K562 (cell line): ENCODE data around the gene S100P. TPM values are rescaled to one million over a fixed set of nuclear protein-coding genes. Genes with fewer than 3 reads are reported as not detected.

Source experiments
- CCNT2 ChIP-seq: IDR thresholded peaks from 2 replicates; pipeline ENCODE4 v1.6.1; 2011; ENCODE audit warnings: borderline replicate concordance, low read depth, mild to moderate bottlenecking, moderate library complexity, mixed read lengths, low read length; ENCODE audit not compliant: insufficient read length; ENCODE audit errors: extremely low read depth
- ETV5 ChIP-seq: sonication (generic); formaldehyde crosslinking; IDR thresholded peaks from 2 replicates; pipeline ENCODE4 v1.4.0; 2020; ENCODE audit warnings: low read depth, mild to moderate bottlenecking, missing genetic modification reagents
- FOS ChIP-seq: IDR thresholded peaks from 3 replicates; pipeline ENCODE4 v1.6.1; 2011; ENCODE audit not compliant: insufficient read length; ENCODE audit errors: extremely low read depth
- KHSRP ChIP-seq: fragments of 450-650 bp; IDR thresholded peaks from 2 replicates; pipeline ENCODE4 v1.6.1; 2017
- MYC ChIP-seq, 2 experiments: fragments of 250-450 bp in 1 of 2; sonication (Bioruptor Pico) in 1 of 2; IDR thresholded peaks; 2 replicates each; pipeline versions ENCODE4 v1.5.1 to v1.6.1; 2012 to 2021; ENCODE audit warnings: low read depth in 2 of 2, borderline replicate concordance in 1 of 2, improper control_type of control experiment in 1 of 2, low read length in 1 of 2, mild to moderate bottlenecking in 1 of 2, moderate library complexity in 1 of 2
- NEUROD1 ChIP-seq: fragments of 150-350 bp; IDR thresholded peaks from 2 replicates; pipeline ENCODE4 v1.6.1; 2014; ENCODE audit warnings: borderline replicate concordance, low read length, low read depth; ENCODE audit not compliant: partially characterized antibody
- PRPF4 ChIP-seq: fragments of 200-400 bp; formaldehyde crosslinking; IDR thresholded peaks from one replicate; pipeline ENCODE4 v1.6.1; 2017; ENCODE audit warnings: low read length, low read depth, mild to moderate bottlenecking; ENCODE audit not compliant: insufficient read depth, poor library complexity, severe bottlenecking
- RAD51 ChIP-seq: fragments of 450-650 bp; IDR thresholded peaks from 2 replicates; pipeline ENCODE4 v1.7.1; 2016; ENCODE audit warnings: low read depth, mild to moderate bottlenecking, borderline replicate concordance
- RBM15 ChIP-seq: fragments of 200-400 bp; formaldehyde crosslinking; IDR thresholded peaks from 2 replicates; pipeline ENCODE4 v1.6.1; 2018; ENCODE audit warnings: mild to moderate bottlenecking, low read length, moderate library complexity; ENCODE audit not compliant: insufficient read depth
- RUNX1 ChIP-seq: sonication (generic); IDR thresholded peaks from 2 replicates; pipeline ENCODE4 v1.6.1; 2016; ENCODE audit warnings: antibody characterized with exemption, low read depth
- SMAD2 ChIP-seq: fragments of 150-350 bp; IDR thresholded peaks from 2 replicates; pipeline ENCODE4 v1.6.1; 2014; ENCODE audit warnings: low read depth, mild to moderate bottlenecking, low read length
- SRSF1 ChIP-seq: fragments of 200-400 bp; formaldehyde crosslinking; IDR thresholded peaks from 2 replicates; pipeline ENCODE4 v1.6.1; 2017; ENCODE audit warnings: mild to moderate bottlenecking, low read depth, low read length, moderate library complexity
- U2AF2 ChIP-seq: fragments of 200-400 bp; formaldehyde crosslinking; optimal IDR thresholded peaks from 2 replicates; pipeline ENCODE3; 2017; ENCODE audit warnings: low read depth, mild to moderate bottlenecking, low read length
- ZNF140 ChIP-seq: fragments of 250-450 bp; sonication (Bioruptor Pico); IDR thresholded peaks from 2 replicates; pipeline ENCODE4 v1.8.0; 2021; ENCODE audit warnings: moderate library complexity, mild to moderate bottlenecking, inconsistent platforms
- polyA plus RNA-seq, 8 experiments: library from polyadenylated mRNA; depleted of rRNA in 4 of 8; stranded (reverse) in 5 of 8; unstranded in 3 of 8; fragments of >200 nt; fragmentation: Nextera tagmentation in 2 of 8; fragmentation: Illumina TruSeq in 1 of 8; extraction: Ambion mirVana in 2 of 8; extraction: Trizol in 1 of 8; gene quantifications; 2 replicates each; pipeline versions ENCODE4 v1.2.1 to v1.2.3, GENCODE V29; 2011 to 2014; ENCODE audit warnings: inconsistent platforms in 1 of 8, missing spikeins in 1 of 8
- total RNA-seq, 7 experiments: library from RNA; depleted of rRNA in 6 of 7; stranded (reverse); fragments of >200 nt in 6 of 7; fragmentation: Illumina TruSeq in 2 of 7; extraction: Trizol in 2 of 7; gene quantifications; 2 replicates each; pipeline versions ENCODE4 v1.2.1 to v1.2.3, GENCODE V29; 2011 to 2021; ENCODE audit warnings: low replicate concordance in 1 of 7
- TF ChIP-seq, protein P1 (sequence below), 2 experiments: fragments of 450-650 bp; IDR thresholded peaks; 2 replicates each; pipeline ENCODE4 v1.6.1; 2016; ENCODE audit warnings: mild to moderate bottlenecking in 2 of 2, borderline replicate concordance in 1 of 2, low read depth in 1 of 2, moderate library complexity in 1 of 2
- TF ChIP-seq, protein P2 (sequence below): fragments of 250-450 bp; sonication (Bioruptor Pico); IDR thresholded peaks from 2 replicates; pipeline ENCODE4 v1.8.0; 2022; ENCODE audit warnings: inconsistent platforms

The S100P gene
- total and polyA plus RNA-seq, 9 of the 15 experiments (the other 6 are each of a cell fraction or from before 2014, with no cell fraction given) = 4.1 to 23.8 (median 7.5) TPM

- TF ChIP-seq, protein P1, sequence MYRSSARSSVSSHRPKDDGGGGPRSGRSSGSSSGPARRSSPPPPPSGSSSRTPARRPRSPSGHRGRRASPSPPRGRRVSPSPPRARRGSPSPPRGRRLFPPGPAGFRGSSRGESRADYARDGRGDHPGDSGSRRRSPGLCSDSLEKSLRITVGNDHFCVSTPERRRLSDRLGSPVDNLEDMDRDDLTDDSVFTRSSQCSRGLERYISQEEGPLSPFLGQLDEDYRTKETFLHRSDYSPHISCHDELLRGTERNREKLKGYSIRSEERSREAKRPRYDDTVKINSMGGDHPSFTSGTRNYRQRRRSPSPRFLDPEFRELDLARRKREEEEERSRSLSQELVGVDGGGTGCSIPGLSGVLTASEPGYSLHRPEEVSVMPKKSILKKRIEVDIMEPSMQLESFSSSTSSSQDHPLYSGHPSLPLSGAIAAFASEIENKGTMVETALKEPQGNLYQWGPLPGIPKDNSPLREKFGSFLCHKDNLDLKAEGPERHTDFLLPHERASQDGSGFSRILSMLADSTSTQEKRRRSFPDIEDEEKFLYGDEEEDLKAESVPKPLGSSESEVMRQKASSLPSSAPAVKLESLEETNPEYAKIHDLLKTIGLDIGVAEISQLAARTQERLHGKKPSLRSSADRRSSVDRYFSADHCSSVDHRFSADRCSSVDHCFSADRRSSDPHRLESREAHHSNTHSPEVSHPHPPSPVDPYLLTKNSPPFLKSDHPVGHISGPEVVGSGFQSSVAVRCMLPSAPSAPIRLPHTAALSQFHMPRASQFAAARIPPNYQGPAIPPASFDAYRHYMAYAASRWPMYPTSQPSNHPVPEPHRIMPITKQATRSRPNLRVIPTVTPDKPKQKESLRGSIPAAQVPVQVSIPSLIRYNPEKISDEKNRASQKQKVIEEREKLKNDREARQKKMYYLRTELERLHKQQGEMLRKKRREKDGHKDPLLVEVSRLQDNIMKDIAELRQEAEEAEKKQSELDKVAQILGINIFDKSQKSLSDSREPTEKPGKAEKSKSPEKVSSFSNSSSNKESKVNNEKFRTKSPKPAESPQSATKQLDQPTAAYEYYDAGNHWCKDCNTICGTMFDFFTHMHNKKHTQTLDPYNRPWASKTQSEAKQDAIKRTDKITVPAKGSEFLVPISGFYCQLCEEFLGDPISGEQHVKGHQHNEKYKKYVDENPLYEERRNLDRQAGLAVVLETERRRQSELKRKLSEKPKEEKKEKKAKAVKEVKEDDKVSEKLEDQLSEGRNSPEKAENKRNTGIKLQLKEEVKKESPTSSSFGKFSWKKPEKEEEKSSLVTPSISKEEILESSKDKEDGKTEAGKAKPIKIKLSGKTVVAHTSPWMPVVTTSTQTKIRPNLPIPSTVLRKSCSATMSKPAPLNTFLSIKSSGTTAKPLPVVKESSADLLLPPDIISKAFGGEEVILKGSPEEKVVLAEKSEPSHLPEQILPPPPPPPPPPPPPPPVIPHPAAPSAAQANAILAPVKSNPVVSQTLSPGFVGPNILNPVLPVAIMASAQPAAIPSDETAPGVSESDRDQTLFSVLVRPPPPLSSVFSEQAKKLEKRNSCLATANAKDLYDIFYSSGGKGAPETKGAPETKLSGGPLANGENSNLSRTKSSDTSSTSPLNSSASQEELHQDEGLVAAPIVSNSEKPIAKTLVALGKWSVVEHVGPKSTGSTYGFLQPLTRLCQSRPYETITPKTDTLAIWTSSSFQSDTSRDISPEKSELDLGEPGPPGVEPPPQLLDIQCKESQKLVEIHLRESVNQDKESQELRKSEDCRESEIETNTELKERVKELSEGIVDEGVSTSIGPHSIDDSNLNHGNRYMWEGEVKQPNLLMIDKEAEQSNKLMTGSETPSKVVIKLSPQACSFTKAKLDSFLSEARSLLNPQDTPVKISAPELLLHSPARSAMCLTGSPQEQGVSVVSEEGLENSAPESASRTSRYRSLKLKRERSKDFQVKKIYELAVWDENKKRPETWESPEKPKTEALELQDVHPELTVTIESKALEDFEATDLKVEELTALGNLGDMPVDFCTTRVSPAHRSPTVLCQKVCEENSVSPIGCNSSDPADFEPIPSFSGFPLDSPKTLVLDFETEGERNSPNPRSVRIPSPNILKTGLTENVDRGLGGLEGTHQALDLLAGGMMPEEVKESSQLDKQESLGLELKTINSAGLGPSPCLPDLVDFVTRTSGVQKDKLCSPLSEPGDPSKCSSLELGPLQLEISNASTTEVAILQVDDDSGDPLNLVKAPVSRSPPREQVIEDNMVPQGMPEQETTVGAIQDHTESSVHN (IDR thresholded peaks at IDR 0.05; ENCODE audit: borderline replicate concordance in 1 of 2, low read depth in 1 of 2) = no peak; a peak in 1 of 4 replicates
- peak; percentile 49 for TF ChIP-seq MYC (IDR thresholded peaks at IDR 0.05; ENCODE audit: low read depth, low read length)
- 0 out of 2 replicates have a peak, but pooled peaks have one; percentile 23 for TF ChIP-seq MYC (CRISPR knock-in tag; IDR thresholded peaks at IDR 0.05; ENCODE audit: borderline replicate concordance, low read depth)
- TF ChIP-seq, protein P2, sequence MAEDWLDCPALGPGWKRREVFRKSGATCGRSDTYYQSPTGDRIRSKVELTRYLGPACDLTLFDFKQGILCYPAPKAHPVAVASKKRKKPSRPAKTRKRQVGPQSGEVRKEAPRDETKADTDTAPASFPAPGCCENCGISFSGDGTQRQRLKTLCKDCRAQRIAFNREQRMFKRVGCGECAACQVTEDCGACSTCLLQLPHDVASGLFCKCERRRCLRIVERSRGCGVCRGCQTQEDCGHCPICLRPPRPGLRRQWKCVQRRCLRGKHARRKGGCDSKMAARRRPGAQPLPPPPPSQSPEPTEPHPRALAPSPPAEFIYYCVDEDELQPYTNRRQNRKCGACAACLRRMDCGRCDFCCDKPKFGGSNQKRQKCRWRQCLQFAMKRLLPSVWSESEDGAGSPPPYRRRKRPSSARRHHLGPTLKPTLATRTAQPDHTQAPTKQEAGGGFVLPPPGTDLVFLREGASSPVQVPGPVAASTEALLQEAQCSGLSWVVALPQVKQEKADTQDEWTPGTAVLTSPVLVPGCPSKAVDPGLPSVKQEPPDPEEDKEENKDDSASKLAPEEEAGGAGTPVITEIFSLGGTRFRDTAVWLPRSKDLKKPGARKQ (CRISPR knock-in tag) = no peak
- peak; percentile 98 for TF ChIP-seq ETV5 (CRISPR knock-in tag)
- no peak for TF ChIP-seq NEUROD1
- TF ChIP-seq RUNX1 = no peak
- no peak for TF ChIP-seq SMAD2
- no peak for TF ChIP-seq ZNF140 (CRISPR knock-in tag)
- no peak for TF ChIP-seq U2AF2
- TF ChIP-seq RBM15 = no peak
- TF ChIP-seq PRPF4 = no peak
- TF ChIP-seq KHSRP = no peak
- peak; percentile 71 for TF ChIP-seq CCNT2
- no peak for TF ChIP-seq FOS
- no peak for TF ChIP-seq SRSF1
- no peak for TF ChIP-seq RAD51
Observed at GRCh38 chr4:6716018-6716911, 22.6 kb downstream of the S100P start, which contains the start of gene BLOC1S4 (continued).
